Keratinocyte (primary cell): ENCODE results near the gene FAM20C. TPM values are rescaled to one million over a fixed set of nuclear protein-coding genes. Genes with fewer than 3 reads are reported as not detected.

Experiments
- DNase-seq: peaks from one replicate; pipeline ENCODE4 v3.0.0-alpha.2; 2011; ENCODE audit warnings: low read depth, missing footprints, low spot score
- FAIRE-seq: peaks from 2 replicates; lab custom pipeline; 2011; peaks lifted over from hg19 to GRCh38; lab: Jason Lieb, UNC
- H2AFZ ChIP-seq: 2 replicates; pipeline ENCODE4 v1.6.0; 2012; ENCODE audit warnings: low read length, control low read depth, inconsistent platforms; ENCODE audit not compliant: control insufficient read depth
- H3K27ac ChIP-seq: 2 replicates; pipeline ENCODE4 v1.5.1; 2011; ENCODE audit warnings: low read length; ENCODE audit not compliant: control insufficient read depth, insufficient read depth
- H3K27me3 ChIP-seq: 3 replicates; pipeline ENCODE4 v1.6.0; 2011; ENCODE audit warnings: low read length; ENCODE audit not compliant: control insufficient read depth, insufficient read depth; ENCODE audit errors: extremely low read depth
- H3K36me3 ChIP-seq, 2 experiments: 2 replicates in 1 of 2; 3 replicates in 1 of 2; pipeline ENCODE4 v1.5.1; 2011; ENCODE audit warnings: low read length in 2 of 2, mild to moderate bottlenecking in 1 of 2; ENCODE audit not compliant: control insufficient read depth in 2 of 2, insufficient read depth in 2 of 2; ENCODE audit errors: extremely low read depth in 1 of 2
- H3K4me1 ChIP-seq: 3 replicates; pipeline ENCODE4 v1.5.1; 2011; ENCODE audit warnings: low read length; ENCODE audit not compliant: control insufficient read depth, insufficient read depth; ENCODE audit errors: extremely low read depth
- H3K4me2 ChIP-seq: 3 replicates; pipeline ENCODE4 v1.6.0; 2011; ENCODE audit warnings: low read depth, low read length; ENCODE audit not compliant: control insufficient read depth, insufficient read depth; ENCODE audit errors: extremely low read depth
- H3K4me3 ChIP-seq, 3 experiments: fragments of 200-600 bp in 1 of 3; sonication (generic) in 1 of 3; 2 replicates in 2 of 3; 3 replicates in 1 of 3; pipeline ENCODE4 v1.5.1; 2011 to 2016; ENCODE audit warnings: low read length in 3 of 3, mild to moderate bottlenecking in 3 of 3, control low read depth in 2 of 3, inconsistent platforms in 1 of 3, low read depth in 1 of 3, mixed read lengths in 1 of 3, mixed run types in 1 of 3, moderate library complexity in 1 of 3; ENCODE audit not compliant: control insufficient read depth in 2 of 3, insufficient read depth in 2 of 3; ENCODE audit errors: extremely low read depth in 1 of 3
- H3K79me2 ChIP-seq: 2 replicates; pipeline ENCODE4 v1.6.0; 2012; ENCODE audit warnings: low read length; ENCODE audit not compliant: control insufficient read depth, insufficient read depth
- H3K9ac ChIP-seq: 3 replicates; pipeline ENCODE4 v1.6.0; 2011; ENCODE audit warnings: low read length; ENCODE audit not compliant: control insufficient read depth, insufficient read depth; ENCODE audit errors: extremely low read depth
- H3K9me1 ChIP-seq: 3 replicates; pipeline ENCODE4 v1.6.0; 2011; ENCODE audit warnings: low read length; ENCODE audit not compliant: control insufficient read depth, insufficient read depth; ENCODE audit errors: extremely low read depth
- H3K9me3 ChIP-seq: 2 replicates; pipeline ENCODE4 v1.5.1; 2012; ENCODE audit warnings: low read depth, low read length; ENCODE audit not compliant: control insufficient read depth
- H4K20me1 ChIP-seq: 3 replicates; pipeline ENCODE4 v1.6.0; 2011; ENCODE audit warnings: low read length; ENCODE audit not compliant: control insufficient read depth, insufficient read depth; ENCODE audit errors: extremely low read depth
- CTCF ChIP-seq, 3 experiments: IDR thresholded peaks in 1 of 3; conservative IDR thresholded peaks in 1 of 3; optimal IDR thresholded peaks in 1 of 3; 2 replicates in 2 of 3; 3 replicates in 1 of 3; pipeline versions ENCODE3 to v1.5.1; 2011; ENCODE audit warnings: low read length in 3 of 3, mild to moderate bottlenecking in 3 of 3, moderate library complexity in 2 of 3, control low read depth in 1 of 3, inconsistent platforms in 1 of 3; ENCODE audit not compliant: insufficient read depth in 2 of 3; ENCODE audit errors: extremely low read depth in 1 of 3
- EZH2 ChIP-seq: IDR thresholded peaks from one replicate; pipeline ENCODE4 v1.6.1; 2012; ENCODE audit warnings: inconsistent platforms, mild to moderate bottlenecking, low read length, moderate library complexity
- dilution Hi-C: fragments of 300-500 bp; cut with MboI; formaldehyde crosslinking; loops from one replicate; pipeline ENCODE4 v1.7.0; 2020; ENCODE audit warnings: low sequenced_read_pairs; ENCODE audit not compliant: extremely low pct_ligation_motif_present
- polyA plus RNA-seq, 5 experiments: library from polyadenylated mRNA; depleted of rRNA in 3 of 5; stranded (reverse) in 3 of 5; stranded (forward) in 1 of 5; unstranded in 1 of 5; fragments of >200 nt; gene quantifications; 1 replicate in 1 of 5; 2 replicates in 3 of 5; 3 replicates in 1 of 5; pipeline versions ENCODE4 v1.2.1 to v1.2.3, GENCODE V29; 2011 to 2012; ENCODE audit warnings: missing spikeins in 2 of 5, low read depth in 1 of 5, low replicate concordance in 1 of 5

Gene FAM20C
- polyA plus RNA-seq, 1 donor (not counting 4 experiments of a cell fraction or from before 2014, with no cell fraction given): 3.8 TPM

DNA sequence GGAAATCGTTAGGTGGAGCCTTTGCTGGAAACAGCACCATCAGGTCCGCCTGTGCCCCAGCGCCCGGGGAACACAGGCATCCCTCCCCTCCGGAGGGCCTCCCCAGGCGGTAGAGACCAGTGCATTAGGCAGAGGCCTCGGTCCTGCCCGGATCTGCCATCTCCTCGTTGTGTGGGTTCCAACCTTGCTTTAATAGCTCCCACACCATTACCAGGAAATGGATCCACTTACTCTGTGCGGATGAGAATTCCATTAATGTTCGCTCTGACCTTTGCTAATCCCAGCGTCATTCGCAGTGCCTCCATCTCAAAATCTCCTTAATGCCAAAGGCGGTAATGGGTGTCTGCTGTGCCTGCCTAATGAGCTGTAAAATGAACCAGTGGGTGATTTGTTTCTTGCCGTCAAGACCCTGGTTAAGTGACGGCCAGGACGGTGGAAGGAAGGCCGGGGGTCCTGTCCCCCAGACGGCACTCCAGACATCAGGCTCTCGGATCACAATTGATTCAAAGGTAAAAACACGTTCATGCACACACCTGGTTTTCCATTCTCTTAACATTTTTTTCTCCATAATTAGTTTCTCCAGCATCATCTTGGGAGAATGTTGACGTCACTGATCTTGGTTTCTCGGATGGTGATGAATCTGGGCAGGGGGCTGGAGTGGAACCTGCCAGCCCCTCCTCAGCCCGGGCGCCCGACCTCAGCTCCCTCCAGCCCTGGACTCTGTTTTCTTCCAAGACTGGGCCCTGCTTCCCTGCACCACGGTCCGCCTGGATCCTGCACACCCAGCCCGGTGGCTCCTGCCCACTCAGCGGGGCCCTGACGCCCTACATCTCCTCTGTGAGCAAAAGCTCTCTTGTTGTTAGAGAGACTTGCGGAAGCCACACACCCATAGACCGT lies 22.8 kb upstream of the FAM20C start:
- dilution Hi-C loops: no loop called here
- Histone ChIP-seq H3K36me3 (no peaks in the 10 kb centered on the region), H3K27me3 (peaks cover 23% of the 10 kb centered on the region), H3K4me2 (no peak overlapping the region), H3K9me1 (no peaks in the 10 kb centered on the region), H3K9me3 (no peaks in the 10 kb centered on the region), H3K9ac (no peak overlapping the region), H3K79me2 (no peaks in the 10 kb centered on the region), H3K4me3 (no peak overlapping the region), H2AFZ (no peak overlapping the region), H3K4me1 (peaks cover 2% of the 10 kb centered on the region), H3K27ac (no peak overlapping the region), H4K20me1 (no peaks in the 10 kb centered on the region)
- FAIRE-seq (no peak), DNase-seq (no peak)
- TF ChIP-seq CTCF (optimal IDR thresholded peaks at IDR 0.05 in 1 of 3, IDR thresholded peaks at IDR 0.05 in 1 of 3, conservative IDR thresholded peaks at IDR 0.05 in 1 of 3; ENCODE audit: extremely low read depth in 1 of 3, insufficient read depth in 2 of 3, low read length in 3 of 3): no peak
- no peak for TF ChIP-seq EZH2

DNA sequence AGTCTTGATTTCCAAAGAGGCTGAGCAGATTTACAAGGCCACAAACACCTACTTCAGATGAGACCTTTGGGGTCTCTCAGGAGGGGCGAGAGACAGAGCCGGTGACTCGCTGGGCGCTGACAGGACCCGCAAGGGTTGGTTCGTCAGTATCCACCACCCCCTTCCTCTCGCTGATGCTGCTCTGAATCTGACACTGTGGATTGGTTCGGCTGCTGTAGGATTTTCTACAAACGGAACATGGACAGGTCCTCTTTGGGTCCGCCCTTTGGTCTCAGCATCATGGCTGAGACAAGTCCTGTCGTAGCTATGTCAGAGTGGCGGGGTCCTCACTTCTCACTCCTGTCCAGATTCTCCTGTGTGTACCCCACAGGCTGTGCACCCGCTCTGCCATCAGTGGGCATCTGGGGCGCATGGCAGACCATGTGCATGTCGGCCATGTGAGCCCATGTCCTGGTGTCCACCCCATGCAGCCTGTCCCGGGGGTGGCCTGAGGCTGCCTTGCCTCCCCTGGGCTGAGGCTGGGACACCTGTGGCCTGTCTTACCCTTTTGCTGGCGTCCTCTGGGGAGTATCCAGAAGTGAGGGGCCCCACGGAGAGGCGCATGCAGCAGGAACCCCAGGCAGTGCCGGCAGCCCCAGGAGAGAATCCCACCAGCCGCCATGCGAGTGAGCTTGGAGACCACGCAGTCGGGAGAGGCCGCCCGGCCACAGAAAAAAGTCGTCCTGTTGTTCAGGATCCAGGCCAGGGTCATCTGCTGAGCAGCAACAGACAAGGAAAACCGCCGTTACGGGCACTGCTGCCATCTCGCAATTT lies 21.6 kb upstream of the FAM20C start:
- no peak overlapping the region for H3K4me2 ChIP-seq
- no peak overlapping the region for H3K27ac ChIP-seq
- no peaks in the 10 kb centered on the region for H3K79me2 ChIP-seq
- no peak overlapping the region for H3K4me3 ChIP-seq
- DNase-seq (no peak), FAIRE-seq (no peak)
- H2AFZ ChIP-seq: no peak overlapping the region
- H3K9me1 ChIP-seq: no peaks in the 10 kb centered on the region
- H3K27me3 ChIP-seq: peaks cover 13% of the 10 kb centered on the region
- TF ChIP-seq CTCF (optimal IDR thresholded peaks at IDR 0.05 in 1 of 3, IDR thresholded peaks at IDR 0.05 in 1 of 3, conservative IDR thresholded peaks at IDR 0.05 in 1 of 3; ENCODE audit: extremely low read depth in 1 of 3, insufficient read depth in 2 of 3, low read length in 3 of 3) (no peak), EZH2 (no peak)
- H4K20me1 ChIP-seq: no peaks in the 10 kb centered on the region
- no peaks in the 10 kb centered on the region for H3K36me3 ChIP-seq
- peaks cover 4% of the 10 kb centered on the region for H3K4me1 ChIP-seq
- H3K9ac ChIP-seq: no peak overlapping the region
- no peaks in the 10 kb centered on the region for H3K9me3 ChIP-seq
- dilution Hi-C loops: no loop called here
